T-cell (primary cell): ENCODE data around the gene VENTX. TPM values are rescaled to one million over a fixed set of nuclear protein-coding genes. Genes with fewer than 3 reads are reported as not detected.
A peak's percentile ranks its signal among the peaks of the same experiment; 100 is the strongest.

Experiments used
- ATAC-seq, 4 experiments: fragments of 200-7000 bp in 3 of 4; fragments of 150-1000 bp in 1 of 4; cut with Tn5 transposase; replicated peaks in 1 of 4; 1 replicate in 3 of 4; 2 replicates in 1 of 4; pipeline ENCODE4 v1.10.0; 2021; ENCODE audit warnings: moderate library complexity in 3 of 4, mild to moderate bottlenecking in 2 of 4, moderate number of reproducible peaks in 1 of 4
- CTCF ChIA-PET, 2 donors: fragments of 300-600 bp; sonication (Branson Sonifier 250); formaldehyde crosslinking; loops; one replicate each; lab custom pipeline; 2022; ENCODE audit warnings: antibody characterized with exemption in 2 of 2; lab: Charles Lee
- POLR2A ChIA-PET, 2 donors: fragments of 300-600 bp; sonication (Branson Sonifier 250); formaldehyde crosslinking; loops; one replicate each; lab custom pipeline; 2022; ENCODE audit warnings: antibody characterized with exemption in 2 of 2; lab: Charles Lee
- DNase-seq, 35 experiments: peaks; one replicate each; pipeline versions ENCODE4 v3.0.0 to v3.0.0-alpha.2; 2013 to 2023
- H3K27ac ChIP-seq: one replicate; pipeline ENCODE4 v1.5.1; 2013; ENCODE audit warnings: low read length
- H3K27me3 ChIP-seq, 2 experiments: replicated peaks in 1 of 2; 1 replicate in 1 of 2; 2 replicates in 1 of 2; pipeline versions ENCODE4 v1.6.1 to v1.7.0; 2013; ENCODE audit warnings: low read length in 1 of 2, mixed read lengths in 1 of 2; ENCODE audit not compliant: control insufficient read depth in 2 of 2, insufficient read depth in 2 of 2; ENCODE audit errors: extremely low read depth in 1 of 2
- H3K36me3 ChIP-seq, 2 donors: 1 replicate in 1 of 2; 2 replicates in 1 of 2; pipeline versions ENCODE4 v1.6.1 to v1.7.0; 2013; ENCODE audit warnings: low read length in 1 of 2; ENCODE audit not compliant: control insufficient read depth in 2 of 2, insufficient read depth in 1 of 2; ENCODE audit errors: extremely low read depth in 1 of 2
- H3K4me1 ChIP-seq, 2 experiments: 1 replicate in 1 of 2; 2 replicates in 1 of 2; pipeline versions ENCODE4 v1.6.1 to v1.7.0; 2013; ENCODE audit warnings: low read length in 2 of 2, mixed read lengths in 1 of 2; ENCODE audit not compliant: insufficient read depth in 2 of 2, control insufficient read depth in 1 of 2; ENCODE audit errors: extremely low read depth in 1 of 2
- H3K4me3 ChIP-seq, 2 donors: 1 replicate in 1 of 2; 2 replicates in 1 of 2; pipeline versions ENCODE4 v1.5.1 to v1.7.0; 2013; ENCODE audit warnings: mild to moderate bottlenecking in 2 of 2, low read length in 1 of 2, moderate library complexity in 1 of 2; ENCODE audit not compliant: control insufficient read depth in 1 of 2; ENCODE audit errors: extremely low read depth in 1 of 2
- H3K9me3 ChIP-seq: 2 replicates; pipeline ENCODE4 v1.7.0; 2013
- H3K27ac Mint-ChIP-seq, 2 donors: one replicate each; pipeline ENCODE4 v1.8.0; 2020 to 2021; ENCODE audit warnings: mild to moderate bottlenecking in 2 of 2, mixed read lengths in 2 of 2
- H3K27me3 Mint-ChIP-seq, 2 donors: one replicate each; pipeline ENCODE4 v1.8.0; 2021 to 2022; ENCODE audit warnings: mixed read lengths in 2 of 2
- H3K36me3 Mint-ChIP-seq: one replicate; pipeline ENCODE4 v1.8.0; 2021; ENCODE audit warnings: mixed read lengths
- H3K4me1 Mint-ChIP-seq, 3 donors: one replicate each; pipeline ENCODE4 v1.8.0; 2020 to 2022; ENCODE audit warnings: mixed read lengths in 3 of 3, mild to moderate bottlenecking in 1 of 3
- H3K4me3 Mint-ChIP-seq, 3 donors: one replicate each; pipeline ENCODE4 v1.8.0; 2020 to 2022; ENCODE audit warnings: mild to moderate bottlenecking in 3 of 3, mixed read lengths in 3 of 3, moderate library complexity in 3 of 3
- H3K9me3 Mint-ChIP-seq, 3 donors: one replicate each; pipeline ENCODE4 v1.8.0; 2020 to 2022; ENCODE audit warnings: mixed read lengths in 3 of 3
- WGBS: methylation state at CpG from one replicate; pipeline ENCODE4 v1.1.5; 2013; ENCODE audit warnings: missing lambda C conversion rate; ENCODE audit not compliant: insufficient coverage; 5-methylcytosine and 5-hydroxymethylcytosine counted together
- total RNA-seq, 35 experiments: library from RNA in 6 of 35; stranded (reverse) in 6 of 35; fragments of 120-200 nt in 1 of 35; gene quantifications; one replicate each; pipeline versions ENCODE4 v1.2.1 to v1.2.4 and lab custom pipeline; 2013 to 2026

VENTX gene
- total RNA-seq, 5 donors from 2014 or later (not counting 1 experiment from before 2014, with no cell fraction given) = 0.12 to 0.13 (median 0.12) TPM; not detected in 2

DNA sequence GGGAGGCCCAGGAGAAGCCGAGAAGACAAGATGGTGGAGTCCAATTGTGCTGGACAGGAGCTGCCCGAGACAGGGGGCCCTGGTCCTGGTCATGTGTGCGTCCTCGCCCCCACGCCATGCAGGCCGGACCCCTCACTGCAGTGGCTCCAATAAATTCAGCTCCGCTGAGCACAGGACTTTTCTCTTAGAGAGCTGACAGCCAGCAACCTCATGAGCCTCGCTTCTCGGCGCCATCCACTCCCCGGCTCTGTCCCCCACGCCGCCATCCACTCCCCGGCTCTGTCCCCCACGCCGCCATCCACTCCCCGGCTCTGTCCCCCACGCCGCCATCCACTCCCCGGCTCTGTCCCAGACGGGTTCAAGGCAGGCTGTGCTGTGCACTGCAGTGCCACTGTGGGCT, 10.4 kb upstream of the VENTX start:
- H3K9me3 ChIP-seq = no peaks in the 10 kb centered on the region
- peaks cover 0 to 13% of the 10 kb centered on the region in 2 experiments for H3K4me1 ChIP-seq
- Mint-ChIP-seq H3K4me1 (peaks cover 10 to 24% (median 19%) of the 10 kb centered on the region in 3 donors), H3K4me3 (no peak overlapping the region), H3K36me3 (no peaks in the 10 kb centered on the region), H3K27ac (no peak overlapping the region), H3K9me3 (no peaks in the 10 kb centered on the region), H3K27me3 (peaks cover 34 to 55% of the 10 kb centered on the region in 2 donors)
- ATAC-seq (no peak), DNase-seq (no peak)
- 85% methylated on average over 21 of the region's 21 CpGs for WGBS
- no peak overlapping the region for H3K27ac ChIP-seq
- CTCF ChIA-PET = no interaction called here
- H3K4me3 ChIP-seq = no peak overlapping the region
- POLR2A ChIA-PET = no interaction called here
- H3K27me3 ChIP-seq = peaks cover 7 to 70% of the 10 kb centered on the region in 2 experiments
- no peaks in the 10 kb centered on the region for H3K36me3 ChIP-seq

DNA sequence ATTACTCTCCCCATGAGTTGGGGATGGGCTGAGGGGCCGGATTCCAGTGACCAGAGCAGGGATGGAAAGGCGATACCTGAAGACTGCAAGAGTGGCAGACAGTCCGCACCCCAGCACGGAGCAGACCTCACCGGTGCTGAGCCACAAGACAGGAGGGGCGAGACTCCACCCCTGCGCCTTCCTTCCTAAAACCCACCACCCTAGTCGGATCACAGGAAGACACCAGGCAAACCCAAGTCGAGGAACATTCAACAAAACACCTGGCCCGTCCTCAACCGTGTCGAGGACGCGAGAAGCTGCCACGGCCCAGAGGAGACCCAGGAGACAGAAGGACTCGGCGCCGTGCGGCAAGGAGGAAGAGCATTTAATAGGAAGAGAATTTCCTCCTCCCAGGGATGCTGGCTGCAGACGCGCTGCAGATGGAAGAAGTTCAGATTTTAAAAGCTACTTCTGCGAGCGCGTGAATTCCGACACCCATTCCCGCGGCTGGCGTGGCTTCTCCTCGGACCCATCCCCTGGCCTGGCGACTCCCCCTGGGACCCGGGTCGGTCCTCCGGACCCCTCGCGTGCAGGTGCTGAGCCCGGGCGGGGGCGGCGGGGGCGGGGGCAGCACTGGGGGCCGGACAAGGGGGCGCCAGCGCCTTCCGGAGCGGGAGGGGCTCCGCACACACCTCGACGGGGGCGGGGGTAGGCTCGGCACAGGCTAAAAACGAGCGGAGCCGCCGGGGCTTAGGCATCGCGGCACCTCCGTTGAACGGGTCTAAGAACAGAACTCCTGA, 8.2 kb upstream of the VENTX start:
- Mint-ChIP-seq H3K4me1 (peaks cover 10 to 24% (median 19%) of the 10 kb centered on the region in 3 donors), H3K9me3 (no peaks in the 10 kb centered on the region), H3K27me3 (peaks cover 38 to 72% of the 10 kb centered on the region in 2 donors), H3K36me3 (no peaks in the 10 kb centered on the region), H3K4me3 (peak overlapping the region; percentile 54 to 67 (median 66)), H3K27ac (no peak overlapping the region)
- no peak for DNase-seq
- 13% methylated on average over 49 of the region's 58 CpGs for WGBS
- Histone ChIP-seq H3K27ac (no peak overlapping the region), H3K4me1 (peaks cover 0 to 13% of the 10 kb centered on the region in 2 experiments), H3K27me3 (peaks cover 7 to 84% of the 10 kb centered on the region in 2 experiments), H3K4me3 (no peak overlapping the region), H3K9me3 (no peaks in the 10 kb centered on the region), H3K36me3 (no peaks in the 10 kb centered on the region)
- ChIA-PET POLR2A (no interaction called here), CTCF (no interaction called here)
- ATAC-seq = no peak

DNA sequence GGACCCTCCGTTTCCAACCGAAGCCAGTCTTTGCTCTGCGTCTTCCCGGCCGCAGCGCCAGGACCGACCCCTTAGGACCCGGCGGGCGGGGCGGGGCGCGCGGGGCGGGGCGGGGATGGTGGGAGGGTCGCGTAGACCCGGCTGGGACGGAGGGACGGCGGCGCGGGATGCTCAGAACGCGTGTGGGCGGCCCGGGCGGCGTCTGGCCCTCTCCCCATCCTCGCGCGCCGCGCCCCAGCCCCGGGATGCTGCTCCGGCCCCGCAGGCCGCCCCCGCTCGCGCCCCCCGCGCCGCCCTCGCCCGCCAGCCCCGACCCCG, 7.7 kb upstream of the VENTX start, which contains the start of gene UTF1:
Gene UTF1 (plus strand): TSS at position 174 of the 318 bp plus-strand sequence. CDS start 72 bp downstream, at position 246.
- CTCF ChIA-PET = no interaction called here
- H3K4me1 ChIP-seq = peaks cover 0 to 13% of the 10 kb centered on the region in 2 experiments
- 2% methylated on average over 48 of the region's 49 CpGs for WGBS
- Mint-ChIP-seq H3K4me1 (peaks cover 10 to 27% (median 22%) of the 10 kb centered on the region in 3 donors), H3K36me3 (no peaks in the 10 kb centered on the region), H3K27ac (no peak within 1 kb of the TSS), H3K4me3 (peak within 1 kb of the TSS; percentile 54 to 67 (median 66)), H3K27me3 (peaks cover 38 to 73% of the 10 kb centered on the region in 2 donors), H3K9me3 (no peaks in the 10 kb centered on the region)
- DNase-seq = no peak
- POLR2A ChIA-PET = no interaction called here
- peaks cover 7 to 79% of the 10 kb centered on the region in 2 experiments for H3K27me3 ChIP-seq
- no peak within 1 kb of the TSS for H3K27ac ChIP-seq
- no peaks in the 10 kb centered on the region for H3K36me3 ChIP-seq
- no peaks in the 10 kb centered on the region for H3K9me3 ChIP-seq
- no peak within 1 kb of the TSS for H3K4me3 ChIP-seq
- ATAC-seq = no peak

DNA sequence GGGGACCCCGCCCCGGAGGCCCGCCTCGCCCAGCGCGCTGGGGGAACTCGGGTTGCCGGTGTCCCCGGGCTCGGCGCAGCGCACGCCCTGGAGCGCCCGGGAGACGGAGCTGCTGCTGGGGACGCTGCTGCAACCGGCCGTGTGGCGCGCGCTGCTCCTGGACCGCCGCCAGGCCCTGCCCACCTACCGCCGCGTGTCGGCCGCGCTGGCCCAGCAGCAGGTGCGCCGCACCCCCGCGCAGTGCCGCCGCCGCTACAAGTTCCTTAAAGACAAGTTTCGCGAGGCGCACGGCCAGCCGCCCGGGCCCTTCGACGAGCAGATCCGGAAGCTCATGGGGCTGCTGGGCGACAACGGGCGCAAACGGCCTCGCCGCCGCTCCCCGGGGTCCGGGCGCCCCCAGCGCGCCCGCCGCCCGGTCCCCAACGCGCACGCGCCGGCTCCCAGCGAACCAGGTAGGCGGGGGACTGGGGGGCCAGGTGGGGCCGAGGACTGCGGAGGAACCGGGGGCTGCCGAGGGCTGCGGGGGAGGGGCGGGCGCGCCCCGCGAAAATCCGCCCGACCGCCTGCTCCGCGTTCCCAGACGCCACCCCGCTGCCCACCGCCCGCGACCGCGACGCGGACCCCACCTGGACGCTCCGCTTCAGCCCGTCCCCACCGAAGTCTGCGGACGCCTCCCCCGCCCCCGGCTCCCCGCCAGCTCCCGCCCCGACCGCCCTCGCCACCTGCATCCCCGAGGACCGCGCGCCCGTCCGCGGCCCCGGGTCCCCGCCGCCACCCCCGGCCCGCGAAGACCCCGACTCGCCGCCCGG, 7.1 kb upstream of the VENTX start:
- POLR2A ChIA-PET = no interaction called here
- H3K9me3 Mint-ChIP-seq = no peaks in the 10 kb centered on the region
- H3K36me3 ChIP-seq = no peaks in the 10 kb centered on the region
- H3K36me3 Mint-ChIP-seq = no peaks in the 10 kb centered on the region
- no peak overlapping the region for H3K27ac ChIP-seq
- no peak overlapping the region for H3K27ac Mint-ChIP-seq
- H3K27me3 ChIP-seq = peaks cover 7 to 78% of the 10 kb centered on the region in 2 experiments
- CTCF ChIA-PET = no interaction called here
- H3K4me3 Mint-ChIP-seq = peak overlapping the region in 1 of 3 donors; percentile 66
- ATAC-seq (peak in 2 of 4 experiments; percentile 10 to 28), DNase-seq (peak in 2 of 35 experiments; percentile 21 to 39)
- peaks cover 38 to 73% of the 10 kb centered on the region in 2 donors for H3K27me3 Mint-ChIP-seq
- no peaks in the 10 kb centered on the region for H3K9me3 ChIP-seq
- peaks cover 10 to 25% (median 23%) of the 10 kb centered on the region in 3 donors for H3K4me1 Mint-ChIP-seq
- H3K4me3 ChIP-seq = no peak overlapping the region
- peaks cover 0 to 16% of the 10 kb centered on the region in 2 experiments for H3K4me1 ChIP-seq
- 5% methylated on average over 113 of the region's 122 CpGs for WGBS

DNA sequence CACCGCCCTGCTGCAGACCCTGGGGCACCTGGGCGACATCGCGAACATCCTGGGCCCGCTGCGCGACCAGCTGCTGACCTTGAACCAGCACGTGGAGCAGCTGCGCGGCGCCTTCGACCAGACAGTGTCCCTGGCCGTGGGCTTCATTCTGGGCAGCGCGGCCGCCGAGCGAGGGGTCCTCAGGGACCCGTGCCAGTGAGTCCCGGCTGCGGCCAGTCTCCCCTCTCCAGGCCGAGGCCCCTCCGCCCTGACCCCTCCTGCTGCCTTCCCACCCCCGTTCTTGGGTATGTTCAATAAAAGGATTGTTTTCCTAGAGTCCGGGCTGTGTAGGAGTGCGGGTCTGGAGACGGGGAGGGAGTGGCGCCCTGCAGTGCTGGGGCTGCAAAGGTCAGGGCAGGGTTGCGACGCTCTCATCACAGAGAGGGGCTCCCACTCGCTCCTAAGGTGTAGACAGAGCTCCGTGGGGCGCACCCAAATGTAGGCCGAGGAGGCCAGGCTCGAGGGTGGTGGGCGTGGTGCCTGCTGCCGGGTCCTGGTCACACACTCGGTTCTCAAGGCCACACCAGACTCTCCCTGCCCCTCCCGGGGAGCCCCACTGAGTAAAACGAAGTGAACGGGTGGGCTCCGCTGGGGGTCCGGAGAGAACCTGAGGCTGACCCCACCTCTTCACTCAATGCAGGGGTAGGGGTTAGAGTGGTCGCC, 6.3 kb upstream of the VENTX start:
- H3K4me1 Mint-ChIP-seq = peaks cover 10 to 22% (median 20%) of the 10 kb centered on the region in 3 donors
- ATAC-seq (no peak), DNase-seq (no peak)
- H3K9me3 Mint-ChIP-seq = no peaks in the 10 kb centered on the region
- CTCF ChIA-PET = no interaction called here
- Histone ChIP-seq H3K36me3 (no peaks in the 10 kb centered on the region), H3K27ac (no peak overlapping the region), H3K4me3 (no peak overlapping the region), H3K4me1 (peaks cover 0 to 20% of the 10 kb centered on the region in 2 experiments), H3K27me3 (peaks cover 7 to 78% of the 10 kb centered on the region in 2 experiments), H3K9me3 (no peaks in the 10 kb centered on the region)
- WGBS = 36% methylated on average over 30 of the region's 44 CpGs
- POLR2A ChIA-PET = no interaction called here
- H3K27ac Mint-ChIP-seq = no peak overlapping the region
- peaks cover 36 to 68% of the 10 kb centered on the region in 2 donors for H3K27me3 Mint-ChIP-seq
- H3K4me3 Mint-ChIP-seq = peak overlapping the region; percentile 29 to 66 (median 49)
- no peaks in the 10 kb centered on the region for H3K36me3 Mint-ChIP-seq
